GM18519 (cell line): ENCODE measurements around the gene ARHGAP15.

Experiments
- ATAC-seq: cut with Tn5 transposase; IDR thresholded peaks from one replicate; pipeline ENCODE4 v1.9.1; 2021; ENCODE audit warnings: mild to moderate bottlenecking, moderate library complexity; ENCODE audit not compliant: unreplicated experiment, low FRiP score

ARHGAP15 gene

DNA sequence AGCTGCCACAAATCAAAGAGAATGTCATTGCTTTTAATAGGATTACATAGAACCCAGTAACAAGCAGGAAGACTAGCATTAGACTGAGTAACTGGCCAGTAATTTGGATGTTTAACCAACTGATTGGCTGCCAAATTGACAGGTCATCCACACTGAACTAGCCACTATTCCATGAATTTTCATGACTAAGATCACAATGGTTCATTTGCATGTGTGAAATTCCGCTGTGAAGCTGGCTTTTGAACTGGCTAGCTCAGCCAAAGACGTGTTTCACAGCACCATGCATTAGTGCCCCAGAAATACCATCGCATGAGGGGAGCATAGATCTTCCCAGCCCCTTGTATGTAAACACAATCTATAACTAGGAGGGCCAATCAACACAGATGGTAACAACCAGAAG is 649.8 kb downstream of the ARHGAP15 start:
- ATAC-seq: no peak

DNA sequence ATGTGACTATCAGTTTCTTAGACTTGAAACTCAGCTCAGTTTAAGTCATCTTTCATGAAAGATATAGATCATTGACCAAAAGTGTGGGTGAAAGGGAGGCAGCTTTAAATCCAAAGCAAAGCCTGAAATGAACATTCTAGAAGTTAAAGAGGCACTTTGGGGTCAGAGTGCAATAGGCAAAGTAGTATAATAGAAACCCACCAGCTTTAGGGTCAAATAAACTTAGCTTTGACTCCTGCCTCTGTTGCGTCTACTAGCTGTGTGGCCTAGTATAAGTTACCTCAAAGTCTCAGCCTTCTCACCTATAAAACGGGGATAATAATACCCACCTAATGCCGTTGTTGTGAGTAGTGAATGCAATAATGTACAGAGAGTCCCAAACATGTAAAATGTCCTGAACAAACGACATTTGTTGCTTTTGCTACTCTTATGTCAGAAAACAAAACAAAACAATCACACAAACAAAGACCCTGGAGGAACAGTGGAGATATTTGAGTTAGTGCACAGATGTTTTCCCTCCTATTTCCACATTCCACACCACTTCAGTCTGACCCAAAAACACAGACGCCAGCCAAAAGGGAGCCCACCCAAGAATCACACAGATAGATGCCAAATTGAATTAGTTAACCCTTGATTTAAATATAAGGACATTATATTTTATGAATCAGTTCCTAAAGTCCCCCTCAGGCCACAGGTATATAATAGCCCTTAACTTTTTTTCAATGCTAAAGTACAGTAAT is 657.0 kb downstream of the ARHGAP15 start:
- ATAC-seq: no peak

DNA sequence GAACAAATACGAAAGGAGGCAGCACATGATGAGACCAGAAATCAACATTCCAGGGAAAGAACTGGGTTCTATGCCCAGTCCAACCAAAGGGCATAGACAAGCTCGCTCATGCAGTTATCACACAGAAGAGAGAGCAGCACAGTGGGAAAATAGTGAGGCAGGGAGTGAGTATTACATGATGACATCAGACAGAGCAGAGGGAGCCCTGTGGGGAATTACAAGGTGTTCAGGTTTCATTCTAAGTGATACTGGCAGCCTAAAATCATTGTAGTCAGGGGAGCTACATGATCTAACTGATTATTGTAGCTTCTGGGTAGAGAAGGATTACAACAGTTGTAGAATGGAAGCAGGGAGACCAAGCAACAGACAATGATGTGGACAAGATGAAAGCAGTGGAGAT is 658.5 kb downstream of the ARHGAP15 start:
- no peak for ATAC-seq

DNA sequence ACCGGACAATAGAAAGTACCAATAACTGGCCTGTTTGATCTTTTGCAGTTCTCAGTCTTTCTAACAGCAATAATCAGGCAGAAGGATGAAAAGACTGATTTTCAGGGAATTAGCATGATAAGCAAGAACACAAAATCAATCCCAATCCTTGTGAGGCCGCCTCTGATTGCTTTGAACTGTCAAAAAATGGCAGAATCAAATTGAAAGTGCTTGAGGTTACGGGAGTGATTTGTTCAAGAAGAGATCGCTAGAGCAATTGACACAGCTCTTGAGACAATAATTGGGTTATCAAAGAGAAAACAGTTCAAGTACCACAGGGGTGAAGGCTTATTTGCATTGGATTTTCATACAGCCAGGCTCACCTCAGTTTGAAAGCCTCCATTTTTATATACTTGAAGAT is 663.4 kb downstream of the ARHGAP15 start:
- no peak for ATAC-seq

DNA sequence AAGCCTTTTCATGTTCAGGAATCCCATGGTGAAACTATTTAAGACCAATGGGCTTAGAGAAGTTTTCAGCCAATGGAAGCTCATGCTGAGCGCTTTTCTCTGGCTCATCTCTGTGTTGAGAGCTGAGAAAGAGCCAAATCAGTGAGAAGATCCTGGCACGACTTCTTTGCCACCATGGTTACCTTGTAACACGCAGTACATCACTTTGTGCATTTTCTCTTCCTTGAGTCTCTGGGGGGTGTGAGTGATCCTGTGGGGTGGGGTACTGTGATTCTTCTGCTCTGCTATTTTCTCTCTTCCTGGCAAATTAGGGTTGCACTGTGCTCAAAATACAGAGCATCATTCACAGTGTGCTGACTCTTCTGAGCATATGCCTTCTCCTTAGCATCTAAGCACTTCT is 664.2 kb downstream of the ARHGAP15 start:
- no peak for ATAC-seq

DNA sequence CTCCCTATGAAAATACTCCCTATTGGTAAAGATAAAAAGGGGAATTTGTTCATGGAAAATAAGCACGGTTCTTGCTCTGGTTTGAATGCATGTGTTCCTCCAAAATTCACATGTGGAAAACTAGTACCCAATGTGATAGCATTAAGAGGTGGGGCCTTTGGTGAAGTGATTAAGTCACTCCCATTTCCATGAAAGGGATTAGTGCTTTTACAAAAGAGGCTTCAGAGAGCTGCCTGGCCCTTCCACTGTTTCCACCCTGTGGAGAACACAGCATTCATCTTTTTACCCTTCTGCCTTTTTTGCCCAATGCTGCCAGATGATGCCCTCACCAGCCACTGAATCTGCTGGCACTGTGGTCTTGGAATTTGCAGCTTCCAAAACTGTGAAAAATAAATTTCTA is 666.8 kb downstream of the ARHGAP15 start:
- no peak for ATAC-seq

DNA sequence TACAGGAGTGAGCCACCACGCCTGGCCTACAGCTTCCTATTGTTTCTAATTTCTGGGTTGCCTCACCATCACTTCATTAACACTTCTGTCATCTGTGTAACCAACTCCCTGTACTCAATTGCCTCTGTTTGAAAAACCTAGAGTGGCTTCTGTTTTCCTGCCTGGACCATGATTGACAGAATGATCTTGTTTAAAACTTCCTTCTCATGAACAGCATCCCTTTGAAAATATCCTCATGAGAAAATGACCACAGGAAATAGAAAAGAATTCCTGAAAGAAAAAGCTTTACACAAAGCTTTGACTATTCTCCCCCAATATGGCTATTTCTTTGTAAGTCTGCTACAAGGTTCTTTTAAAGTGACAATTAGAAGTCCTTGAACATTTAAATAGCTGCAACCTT is 672.3 kb downstream of the ARHGAP15 start:
- ATAC-seq: no peak

DNA sequence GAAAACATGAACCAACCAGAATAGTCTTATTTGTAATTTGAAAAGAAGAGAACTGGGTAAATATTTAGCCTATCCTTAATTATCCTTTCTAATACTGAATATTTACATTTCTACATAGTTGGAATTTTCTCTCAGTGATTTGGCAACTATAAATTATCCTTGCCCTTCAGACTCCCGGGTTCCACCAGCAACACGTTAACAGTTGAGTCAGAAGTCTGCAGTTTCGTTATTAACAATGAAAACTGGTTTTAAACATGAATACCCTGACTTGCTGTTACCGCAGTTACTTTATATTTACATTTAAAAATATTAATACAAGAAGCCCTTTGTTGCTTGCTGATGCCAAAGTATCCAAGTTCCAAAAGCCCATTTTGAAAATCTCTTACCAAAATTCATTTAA is 673.0 kb downstream of the ARHGAP15 start:
- peak; percentile 41 for ATAC-seq

DNA sequence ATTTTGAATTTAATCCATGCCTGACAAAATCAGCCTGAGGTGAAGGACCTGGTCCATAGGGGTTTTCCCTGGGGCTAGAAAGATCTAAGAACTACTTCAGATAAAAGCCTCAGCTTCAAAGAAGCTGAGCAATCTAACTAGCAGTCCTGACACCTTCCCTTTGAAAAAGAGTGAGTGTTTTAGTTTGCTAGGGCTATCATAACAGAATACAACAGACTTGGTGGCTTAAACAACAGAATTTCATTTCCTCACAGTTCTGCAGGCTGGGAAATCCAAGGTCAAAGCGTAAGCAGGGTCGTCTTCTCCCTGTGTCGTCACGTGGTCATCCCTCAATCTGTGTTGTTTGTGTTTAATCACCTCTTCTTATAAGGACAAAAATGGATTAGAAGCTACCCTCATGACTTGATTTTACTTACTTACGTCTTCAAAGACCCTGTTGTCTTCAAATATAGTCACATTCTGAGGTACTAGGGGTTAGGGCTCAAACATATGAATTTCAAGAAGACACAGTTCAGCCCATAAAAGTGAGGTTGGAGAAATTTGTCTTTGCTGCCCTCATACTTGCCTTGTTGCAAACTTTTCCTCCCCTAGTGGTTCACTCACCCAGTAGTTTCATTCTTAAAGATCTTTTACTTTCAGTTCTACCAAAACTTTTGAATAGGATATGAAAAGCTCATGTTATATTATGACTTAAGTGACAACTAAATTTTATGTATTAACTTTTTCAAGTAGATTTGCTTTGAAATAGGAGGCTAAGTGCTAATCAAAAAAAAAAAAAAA is 673.8 kb downstream of the ARHGAP15 start:
- ATAC-seq: peak; percentile 78

DNA sequence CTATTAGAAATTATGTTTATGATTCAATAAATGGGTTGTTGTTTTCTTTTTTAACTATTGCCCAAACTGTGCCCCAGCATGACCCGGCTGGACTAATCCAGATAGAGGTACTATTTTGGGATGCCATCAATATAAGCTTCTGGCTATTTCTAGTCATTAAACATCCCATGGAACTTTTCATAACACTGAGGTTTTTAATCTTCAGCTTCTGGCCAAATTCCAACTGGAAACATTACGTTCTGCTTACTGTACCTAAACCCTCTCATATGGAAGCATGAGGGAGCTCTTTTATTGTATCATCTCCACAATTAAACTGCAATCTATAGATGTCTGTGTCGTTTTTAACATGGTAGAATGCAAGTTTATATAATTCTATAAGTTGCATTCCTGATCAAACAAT is 674.7 kb downstream of the ARHGAP15 start:
- no peak for ATAC-seq

DNA sequence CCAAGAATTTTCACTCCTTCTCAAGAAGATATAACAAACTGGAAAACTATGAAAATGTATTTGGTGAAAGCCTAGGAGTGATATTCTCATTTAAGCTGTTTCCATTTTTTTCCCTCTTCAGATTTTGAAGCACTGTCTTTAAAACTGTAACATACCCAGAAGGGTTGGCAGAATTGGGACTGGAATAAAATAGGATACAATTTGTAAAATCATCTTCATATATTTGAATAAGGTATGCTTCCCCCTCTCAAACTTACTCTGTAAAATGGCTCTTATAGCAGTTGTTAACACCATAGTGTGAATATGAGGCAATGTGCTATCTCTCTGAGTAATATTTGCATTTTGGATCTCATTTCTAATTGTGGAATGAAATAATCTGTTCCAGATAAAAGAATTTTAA is 676.4 kb downstream of the ARHGAP15 start:
- ATAC-seq: no peak

DNA sequence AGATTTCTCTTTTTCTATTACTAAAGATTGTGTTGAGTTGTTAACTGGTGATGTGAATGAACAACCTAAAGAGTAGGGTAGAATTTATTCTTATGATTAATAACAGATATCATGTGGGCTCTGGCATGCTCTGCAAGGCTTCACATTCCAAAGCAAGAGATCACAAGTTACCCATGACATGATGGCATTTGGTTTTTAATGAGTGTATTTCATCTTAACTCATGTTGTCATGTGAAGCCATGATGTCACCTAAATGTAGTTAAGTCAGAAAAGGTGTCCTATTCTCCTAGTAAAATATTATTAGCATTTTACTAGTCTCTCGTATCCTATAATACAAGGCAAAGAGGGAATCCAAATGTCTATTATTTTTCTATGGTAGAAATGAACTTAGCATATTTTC is 678.0 kb downstream of the ARHGAP15 start:
- ATAC-seq: no peak

DNA sequence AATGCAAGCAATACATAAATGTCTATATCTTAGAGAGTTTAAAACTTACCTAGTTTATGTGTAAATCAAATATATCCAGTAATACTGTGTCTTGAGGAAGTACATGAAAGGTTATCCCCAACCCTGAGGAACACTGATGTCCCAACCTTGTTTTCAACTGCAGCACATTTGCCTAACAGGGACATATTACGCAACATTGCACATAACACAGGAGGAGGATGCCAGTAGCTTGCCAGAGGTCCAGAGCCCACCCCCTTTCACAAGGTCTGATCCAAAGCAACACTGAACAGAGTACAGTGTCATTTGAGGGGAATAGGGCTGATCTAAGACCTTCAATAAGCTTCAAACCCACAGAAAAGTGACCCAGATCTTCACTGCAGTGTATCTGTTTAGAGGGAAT is 678.5 kb downstream of the ARHGAP15 start:
- no peak for ATAC-seq

DNA sequence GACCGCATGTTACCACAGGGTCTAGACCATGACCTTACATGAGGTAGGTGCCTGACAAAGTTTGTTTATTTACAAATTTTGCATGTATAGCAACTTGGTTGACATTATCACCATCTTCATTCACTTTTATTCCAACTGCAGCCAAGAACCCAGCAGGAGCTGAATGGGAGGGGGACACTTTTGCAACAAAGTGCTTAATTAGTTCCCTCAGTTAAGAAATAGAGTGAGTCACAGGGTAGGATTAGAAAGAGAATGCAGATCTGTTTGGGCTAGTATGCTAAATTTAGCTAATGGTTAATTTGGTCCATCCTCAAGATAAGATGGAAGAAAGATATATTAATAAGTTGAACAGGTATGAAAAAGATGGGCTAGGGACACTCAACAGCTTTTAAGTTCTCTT is 678.9 kb downstream of the ARHGAP15 start:
- no peak for ATAC-seq

DNA sequence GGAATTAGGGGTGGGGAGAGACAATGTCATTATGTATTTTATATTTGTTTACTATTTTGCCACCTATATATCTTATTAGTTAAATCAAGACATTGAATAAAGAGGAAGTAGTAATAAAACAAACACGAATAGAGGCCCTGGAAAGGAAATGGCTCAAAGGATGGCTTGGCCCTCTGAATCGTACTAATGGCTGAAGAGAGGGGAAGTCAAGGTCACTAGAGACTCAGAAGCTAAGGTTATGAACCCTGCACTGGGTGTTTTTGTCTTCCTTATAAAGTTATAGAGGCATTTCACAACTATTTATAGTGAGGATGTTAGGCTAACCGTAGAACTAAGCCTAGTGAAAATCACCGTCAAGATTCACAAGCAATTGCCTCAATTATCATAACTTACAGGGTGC is 685.9 kb downstream of the ARHGAP15 start:
- no peak for ATAC-seq

DNA sequence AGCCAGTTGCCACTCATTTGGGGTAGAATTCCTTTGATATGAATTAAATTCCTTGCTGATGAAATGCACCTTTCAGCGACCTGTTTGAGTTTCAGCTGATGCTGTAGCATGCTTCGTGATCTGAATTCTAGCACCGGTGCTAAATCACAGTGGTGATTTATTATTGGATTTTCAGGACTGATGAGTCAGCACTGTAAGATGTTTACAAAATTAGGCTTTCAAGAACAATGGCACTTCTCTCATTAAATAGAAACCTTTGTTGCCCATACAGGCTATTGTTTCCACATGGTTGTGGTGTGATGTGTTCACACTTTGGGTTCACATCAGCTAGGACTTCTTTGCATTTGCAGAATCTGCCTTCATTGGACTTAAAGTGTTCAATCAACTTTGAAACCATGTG is 687.7 kb downstream of the ARHGAP15 start:
- ATAC-seq: no peak
